ENCODE data around the gene NOL4L.

The NOL4L gene

DNA sequence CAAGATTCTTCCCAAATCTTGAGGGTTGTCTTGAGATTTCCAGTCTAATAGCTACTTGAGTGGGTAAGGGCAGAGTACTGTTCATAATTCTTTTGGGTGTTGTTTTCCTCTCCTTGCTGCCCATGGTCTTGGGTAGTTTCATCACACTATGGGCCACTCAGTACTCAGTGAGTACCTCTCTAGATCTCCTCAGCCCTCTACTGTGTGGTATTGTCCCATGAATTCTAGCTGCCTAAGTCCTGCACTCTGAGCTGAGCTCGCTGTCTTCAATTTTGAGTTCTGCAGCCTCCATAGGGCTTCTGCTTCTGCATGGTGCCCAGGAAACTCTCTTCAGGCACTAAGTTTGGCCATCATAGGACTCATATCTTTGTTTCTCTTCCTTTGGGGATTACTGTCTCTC is 184.7 kb downstream of the NOL4L start:
- no peak for DNase-seq

DNA sequence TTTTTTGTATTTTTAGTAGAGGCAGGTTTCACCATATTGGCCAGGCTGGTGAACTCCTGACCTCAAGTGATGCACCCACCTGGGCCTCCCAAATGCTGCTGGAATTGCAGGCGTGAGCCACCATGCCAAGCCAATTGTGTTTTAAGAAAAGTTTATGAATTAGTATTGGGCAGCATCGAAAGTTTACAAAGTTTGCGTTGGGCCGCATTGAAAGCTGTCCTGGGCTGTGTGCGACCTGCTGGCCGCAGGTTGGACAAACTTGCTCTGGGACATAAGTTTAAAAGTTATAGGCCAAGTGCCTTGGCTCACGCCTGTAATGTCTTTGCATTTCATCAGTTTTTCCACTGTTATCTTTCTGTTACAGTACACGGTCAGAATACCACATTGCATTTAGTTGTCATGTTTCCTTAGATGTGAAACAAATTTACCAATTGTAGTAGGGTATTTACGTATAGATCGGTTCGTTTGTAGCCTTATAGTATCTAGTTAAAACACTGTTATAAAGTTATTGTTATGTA is 187.5 kb downstream of the NOL4L start:
- no peak for DNase-seq

DNA sequence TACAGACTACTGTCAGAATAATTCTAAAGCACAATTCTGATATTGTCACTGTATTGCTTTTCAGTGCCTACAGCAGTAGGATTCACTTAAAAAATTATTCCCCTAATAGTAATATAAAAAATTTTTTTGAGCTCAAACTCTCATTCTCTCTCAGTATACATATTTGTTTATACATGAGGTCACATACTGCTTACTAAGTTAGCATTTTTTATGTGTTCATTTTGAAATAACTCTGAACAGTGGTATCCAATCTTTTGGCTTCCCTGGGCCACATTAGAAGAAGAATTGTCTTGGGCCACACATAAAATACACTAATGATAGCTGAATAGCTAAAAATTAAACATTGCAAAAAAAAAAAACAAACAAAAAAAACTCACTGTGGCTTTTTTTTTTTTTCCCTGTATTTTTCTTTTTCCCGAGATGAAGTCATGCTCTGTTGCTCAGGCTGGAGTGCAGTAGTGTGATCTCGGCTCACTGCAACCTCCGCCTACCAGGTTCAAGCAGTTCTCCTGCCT is 188.4 kb downstream of the NOL4L start:
- DNase-seq: no peak

DNA sequence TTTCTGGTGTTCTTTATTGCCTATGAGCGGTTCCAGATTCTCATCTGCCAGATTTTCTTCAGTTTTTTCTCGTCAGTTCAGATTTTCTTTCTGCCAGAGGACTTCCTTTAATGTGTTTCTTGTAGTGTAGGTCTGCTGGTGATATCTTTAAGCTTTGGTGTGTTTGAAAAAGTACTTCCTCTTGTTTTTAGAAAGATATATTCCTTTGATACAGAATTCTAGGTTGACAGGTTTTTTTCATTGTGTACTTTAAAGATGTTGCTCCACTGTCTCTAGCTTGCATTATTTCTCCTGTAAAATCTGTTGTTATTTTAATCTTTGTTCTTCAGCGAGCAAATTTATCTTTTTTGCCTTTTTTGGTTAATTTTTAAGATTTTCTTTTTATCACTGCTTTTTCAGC is 190.1 kb downstream of the NOL4L start:
- peak; percentile 32 to 40 for DNase-seq

All from Kasumi-1 (cell line).